GM21526 (cell line): ENCODE results near the gene SERPINA3.

ENCODE experiments used
- ATAC-seq: cut with Tn5 transposase; IDR thresholded peaks from one replicate; pipeline ENCODE4 v1.9.1; 2021; ENCODE audit warnings: moderate library complexity; ENCODE audit not compliant: unreplicated experiment, low FRiP score

SERPINA3 gene

DNA sequence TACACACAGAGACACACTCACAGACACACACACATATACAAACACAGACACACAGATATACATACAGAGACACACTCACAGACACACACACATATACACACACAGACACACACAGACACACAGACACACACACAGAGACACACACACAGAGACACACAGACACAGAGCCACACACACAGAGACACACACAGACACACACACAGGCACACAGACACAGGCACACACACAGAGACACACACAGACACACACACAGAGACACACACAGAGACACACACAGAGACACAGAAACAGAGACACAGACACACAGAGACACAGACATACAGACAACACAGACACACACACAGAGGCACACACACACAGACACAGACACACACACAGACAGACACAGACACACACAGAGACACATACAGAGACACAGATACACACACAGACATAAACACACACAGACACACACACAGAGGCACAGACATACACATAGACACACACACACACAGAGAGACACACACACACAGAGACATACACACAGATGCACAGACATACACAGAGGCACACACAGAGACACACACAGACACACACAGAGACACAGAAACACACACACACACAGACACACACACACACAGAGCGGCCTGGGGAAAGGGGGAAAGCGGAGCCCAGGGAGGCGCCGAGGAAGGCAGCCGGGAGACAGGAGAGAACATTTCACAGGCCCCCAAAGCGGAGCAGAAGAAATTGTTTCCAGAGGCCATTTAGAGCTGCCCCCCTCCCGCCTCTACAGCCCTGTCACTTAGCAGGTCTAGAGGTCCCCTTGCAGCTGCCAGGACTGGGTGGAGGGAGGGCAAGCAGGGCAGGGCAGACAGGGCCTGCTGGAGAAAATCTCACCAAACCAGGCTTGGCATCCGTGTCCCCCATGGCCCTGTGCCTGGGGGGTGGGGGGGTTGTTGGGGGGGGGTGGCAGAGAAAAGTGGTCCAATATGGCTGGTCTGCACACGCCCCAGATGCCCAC, 38.9 kb downstream of the SERPINA3 start:
- no peak for ATAC-seq

DNA sequence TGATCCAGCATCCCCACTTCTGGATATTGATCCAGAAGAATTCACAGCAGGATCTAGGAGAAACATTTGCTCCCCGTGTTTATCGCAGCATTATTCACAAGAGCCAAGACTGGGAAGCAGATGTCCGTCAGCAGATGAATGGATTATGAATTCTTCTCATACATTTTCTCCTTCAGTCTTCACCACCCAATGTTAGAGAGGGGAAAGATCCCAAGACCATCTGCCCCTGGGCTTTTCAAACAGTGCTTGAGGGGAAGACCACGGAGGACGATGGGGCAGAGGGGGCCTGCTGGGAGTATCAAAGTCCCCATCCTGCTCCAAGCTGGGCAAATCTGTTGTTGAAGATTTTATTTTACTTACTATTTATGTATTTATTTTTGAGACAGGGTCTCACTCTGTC, 41.1 kb downstream of the SERPINA3 start:
- no peak for ATAC-seq

DNA sequence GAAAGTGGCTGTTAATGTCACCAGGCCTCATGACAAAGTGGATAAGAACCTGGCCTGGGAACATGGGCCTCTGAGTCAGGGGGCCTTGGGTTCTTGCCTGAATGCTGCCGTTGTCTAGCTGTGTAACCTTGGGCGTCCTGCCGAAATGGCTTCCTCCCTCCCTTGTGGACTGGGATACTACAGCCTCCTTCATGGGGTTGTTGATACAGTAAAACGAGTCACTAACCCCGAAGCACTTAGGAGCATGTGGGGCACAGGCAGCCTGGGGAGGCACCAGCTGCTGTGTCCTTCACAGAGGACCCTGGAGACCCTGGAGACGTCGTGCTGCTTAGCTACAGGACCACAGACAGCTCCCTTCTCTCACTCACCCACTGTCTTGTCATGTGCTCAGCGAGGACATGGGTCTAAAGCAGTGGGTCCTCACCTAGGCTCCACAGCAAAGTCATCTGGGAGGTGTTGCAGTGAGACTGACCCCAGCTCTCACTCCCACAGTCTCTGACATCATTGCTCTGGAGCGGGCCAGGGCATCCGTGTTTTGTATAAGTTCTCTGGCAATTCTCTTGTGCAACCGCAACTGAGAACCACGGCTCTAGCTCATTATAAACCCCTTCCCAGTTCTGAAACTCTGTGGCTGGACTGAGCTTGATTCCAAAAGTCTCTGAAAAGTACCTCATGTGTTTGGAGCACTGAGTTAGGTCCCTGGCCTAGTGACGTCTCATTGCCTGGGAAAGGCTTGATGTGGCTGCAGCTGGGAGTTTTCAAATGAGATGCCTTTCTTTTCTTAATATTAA, 42.1 kb downstream of the SERPINA3 start:
- ATAC-seq, result no peak

DNA sequence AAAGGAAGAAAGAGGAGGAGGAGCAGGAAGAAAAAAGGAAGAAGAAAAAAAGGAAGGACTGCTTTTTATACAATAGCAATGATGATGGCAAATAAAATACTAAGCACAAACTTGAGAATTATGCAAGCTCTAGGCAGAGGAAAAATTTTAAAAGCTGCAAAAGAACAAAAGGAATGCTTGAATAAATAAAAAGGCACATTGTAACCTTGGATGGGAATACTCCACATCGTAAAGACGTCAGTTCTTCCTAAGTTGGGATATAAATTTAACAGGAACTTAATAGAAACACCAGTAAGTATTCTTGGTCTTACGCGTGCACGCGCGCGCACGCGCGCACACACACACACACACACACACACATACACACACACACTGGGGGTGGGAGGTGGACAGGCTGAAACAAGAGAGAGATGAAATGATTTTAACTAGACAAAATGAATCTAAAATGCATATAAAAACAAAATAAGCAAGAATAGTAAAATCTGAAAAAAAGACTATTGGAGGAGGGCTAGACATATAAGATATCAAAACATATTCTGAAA, 43.0 kb downstream of the SERPINA3 start:
- ATAC-seq, result no peak

DNA sequence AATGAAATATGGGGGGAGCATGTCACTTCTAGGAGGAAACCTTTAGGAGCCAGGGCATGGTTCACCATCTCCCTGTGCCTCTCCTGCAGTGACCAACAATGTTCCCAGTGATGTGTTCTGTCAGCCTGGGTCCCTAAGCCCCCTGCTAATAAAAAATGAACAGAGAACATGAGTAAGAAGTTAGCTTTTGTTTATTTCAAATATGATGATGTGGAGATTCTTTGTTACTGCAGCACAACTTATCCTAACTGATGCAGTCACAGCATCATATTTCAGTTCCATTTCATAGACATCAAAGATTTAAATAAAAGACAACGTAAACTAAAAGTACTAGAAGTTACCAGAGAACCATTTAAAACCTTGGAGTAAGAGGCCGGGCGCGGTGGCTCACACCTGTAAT, 43.9 kb downstream of the SERPINA3 start:
- no peak for ATAC-seq

DNA sequence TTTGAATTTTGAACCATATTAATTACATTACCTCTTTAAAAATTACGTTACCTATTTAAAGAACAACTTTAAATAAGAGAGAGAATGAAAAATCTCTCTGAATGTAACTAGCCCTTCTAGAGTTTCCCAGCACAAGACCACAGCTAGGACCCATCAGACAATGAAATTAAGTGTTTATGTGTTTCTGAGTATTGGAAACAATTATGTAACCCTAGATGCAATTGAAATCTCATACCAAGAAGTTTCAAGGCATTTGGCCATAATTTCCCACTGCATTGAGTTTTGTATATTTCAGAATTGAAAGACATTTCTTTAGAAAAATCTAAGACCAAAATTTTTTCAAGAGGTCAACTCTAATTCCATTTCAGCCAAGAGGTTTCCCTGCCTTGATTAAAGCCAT, 47.1 kb downstream of the SERPINA3 start:
- ATAC-seq, result no peak

DNA sequence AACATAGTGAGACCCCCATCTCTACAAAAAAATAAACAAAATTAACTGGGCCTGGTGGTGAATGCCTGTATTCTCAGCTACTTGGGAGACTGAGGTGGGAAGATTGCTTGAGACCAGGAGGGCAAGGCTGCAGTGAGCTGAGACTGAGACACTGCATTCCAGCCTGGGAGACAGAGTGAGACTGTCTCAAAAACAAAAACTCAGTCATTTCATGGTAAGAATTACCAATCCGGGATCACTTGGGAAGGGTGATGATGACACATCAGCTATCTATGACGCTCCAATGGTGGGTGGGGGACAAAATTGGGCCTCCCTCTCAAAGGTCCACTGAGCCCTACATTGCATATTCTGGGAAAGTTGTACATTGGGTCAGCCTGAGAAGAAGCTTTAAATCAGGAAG, 47.7 kb downstream of the SERPINA3 start:
- no peak for ATAC-seq

DNA sequence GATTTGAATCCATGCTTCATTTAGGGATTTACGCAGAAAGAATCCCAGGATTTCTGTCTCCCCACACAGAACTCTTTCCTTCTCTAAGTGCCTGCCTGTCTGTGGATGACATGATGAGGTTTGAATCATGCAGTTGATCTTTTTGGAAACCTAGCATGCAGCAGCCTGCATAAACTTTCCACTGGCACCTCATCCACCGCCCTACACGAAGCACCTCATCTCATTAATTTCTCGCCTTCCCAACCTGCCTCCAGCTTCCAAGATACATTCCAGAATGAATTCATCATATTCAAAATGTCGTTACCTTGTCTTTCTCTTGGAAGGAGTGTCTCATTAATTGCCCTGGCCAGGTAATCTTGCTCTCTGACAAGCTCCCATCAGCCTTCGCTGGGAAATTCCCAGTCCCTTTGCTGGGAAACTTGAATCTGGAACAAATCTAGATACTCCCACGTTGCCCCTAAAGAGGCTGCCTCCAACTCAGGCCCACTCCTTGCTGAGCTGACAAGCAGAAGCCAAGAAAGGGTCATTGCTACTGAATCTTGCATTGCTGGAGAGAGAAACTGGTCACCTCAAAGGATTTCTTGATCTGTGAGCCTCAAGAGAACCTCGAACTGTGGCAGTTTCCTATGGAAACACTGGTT, 48.2 kb downstream of the SERPINA3 start:
- no peak for ATAC-seq

DNA sequence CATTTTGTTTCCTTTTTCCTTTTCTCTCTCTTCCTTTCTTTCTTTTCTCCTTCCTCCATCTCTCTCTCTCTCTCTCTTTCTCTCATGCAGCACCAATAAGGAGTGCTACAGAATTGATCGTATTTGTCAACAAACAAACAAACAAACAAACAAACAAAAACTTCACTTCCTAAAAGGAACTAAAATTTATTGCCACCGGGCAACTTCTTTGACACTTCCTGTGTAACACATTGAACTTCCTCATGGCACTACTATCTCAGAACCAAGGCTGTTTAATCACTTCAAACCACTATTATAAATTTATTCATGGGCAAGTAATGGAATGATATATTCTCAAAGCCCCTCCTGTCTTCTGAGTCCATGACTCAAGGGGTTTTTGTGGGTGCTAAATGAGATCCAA, 51.3 kb downstream of the SERPINA3 start:
- ATAC-seq, result no peak

DNA sequence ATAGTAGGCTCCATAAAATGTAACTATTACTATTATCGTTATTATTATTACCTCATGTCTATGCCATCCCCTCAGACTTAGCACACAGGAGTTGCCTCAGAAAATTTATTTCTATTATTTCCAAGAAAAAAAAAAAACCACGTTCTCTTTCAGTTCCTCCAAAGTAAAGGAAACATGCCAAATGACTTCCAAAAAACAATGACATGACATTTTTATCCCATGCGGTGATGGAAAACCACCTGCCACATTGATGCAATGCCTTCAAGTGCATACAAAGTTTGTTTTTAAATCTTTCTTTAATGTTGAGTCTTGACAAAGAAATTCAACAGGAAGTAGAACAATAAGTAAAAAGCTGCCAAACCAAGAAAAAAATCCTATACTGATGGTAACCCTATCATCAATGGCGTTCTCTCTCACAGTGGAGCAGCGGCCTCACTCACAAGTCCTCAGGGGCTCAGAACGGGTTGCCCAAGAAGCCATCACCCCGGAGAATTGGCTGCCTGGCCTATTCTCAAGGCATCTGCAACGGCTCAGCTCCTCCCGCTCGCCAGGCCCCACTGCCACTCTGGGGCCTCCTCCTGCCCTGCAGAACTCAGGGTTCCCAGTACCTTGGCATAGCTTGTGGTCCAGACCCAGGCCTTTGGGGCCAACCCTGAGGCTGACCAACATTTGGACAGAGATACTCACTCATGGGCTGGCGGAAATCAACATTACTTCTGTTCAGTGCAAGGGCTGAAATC, 51.9 kb downstream of the SERPINA3 start:
- no peak for ATAC-seq

DNA sequence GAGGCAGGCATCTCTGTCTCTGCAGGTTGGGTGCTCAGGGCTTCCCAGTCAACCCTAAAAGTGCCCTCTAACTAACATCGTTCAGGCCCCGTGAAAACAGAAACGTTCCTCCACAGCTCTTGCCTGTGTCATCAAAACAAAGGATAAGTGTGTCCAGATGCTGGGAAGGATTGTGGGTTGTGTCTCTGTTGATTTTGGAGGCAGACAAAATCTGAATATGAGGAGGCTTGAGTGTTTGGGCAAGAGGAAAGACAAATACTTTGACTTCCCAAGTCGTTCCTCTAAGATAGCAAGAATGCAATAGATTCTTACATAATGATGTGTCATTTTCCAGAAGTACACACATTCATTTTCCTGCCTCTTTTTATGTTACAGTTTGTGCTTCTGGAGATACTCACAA, 52.9 kb downstream of the SERPINA3 start:
- no peak for ATAC-seq

DNA sequence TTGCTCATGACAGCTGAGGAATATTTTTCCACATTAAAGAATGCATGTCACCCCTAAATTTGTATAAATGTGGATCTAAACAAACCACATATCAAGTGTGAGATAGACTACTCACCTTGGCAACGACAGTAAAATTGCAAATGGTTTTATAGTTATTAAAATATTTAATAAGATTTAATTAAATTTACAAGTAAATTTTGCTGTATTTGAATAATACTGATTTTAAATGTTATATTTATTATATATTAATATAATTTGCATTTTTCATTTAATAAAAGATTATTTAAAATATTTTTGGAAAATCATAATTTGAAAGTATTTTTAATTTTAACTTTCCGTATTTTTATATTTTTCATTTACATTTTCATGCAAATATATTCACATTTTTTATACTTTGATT, 53.4 kb downstream of the SERPINA3 start:
- no peak for ATAC-seq

DNA sequence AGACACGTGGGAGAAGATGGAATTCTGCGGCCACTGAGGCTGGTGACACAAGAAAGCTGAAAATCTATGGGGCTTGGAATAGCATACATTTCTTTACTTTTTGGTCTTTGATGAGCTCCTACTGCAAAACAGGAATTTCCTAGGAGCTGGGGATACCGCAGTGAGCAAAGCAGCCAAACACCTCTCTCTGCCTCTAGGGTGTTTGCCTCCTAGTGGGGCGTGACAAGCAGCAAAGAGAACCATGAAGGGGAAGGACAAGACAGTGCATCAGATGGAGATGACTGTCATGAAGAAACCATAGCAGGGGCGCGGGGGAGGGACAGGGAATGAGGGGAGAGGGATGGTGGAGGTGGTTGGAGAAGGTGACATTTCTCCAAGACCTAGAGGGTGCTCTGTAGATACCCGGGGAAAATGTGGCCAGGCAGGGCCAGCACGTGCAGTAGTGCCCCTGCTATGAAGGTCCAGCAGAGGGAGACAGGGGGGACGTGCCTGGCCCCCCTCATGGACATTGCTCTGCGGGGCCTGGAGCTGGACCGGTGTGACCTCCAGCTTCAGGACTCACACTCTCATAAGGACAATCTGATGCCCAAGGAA, 58.6 kb downstream of the SERPINA3 start:
- ATAC-seq, result no peak

DNA sequence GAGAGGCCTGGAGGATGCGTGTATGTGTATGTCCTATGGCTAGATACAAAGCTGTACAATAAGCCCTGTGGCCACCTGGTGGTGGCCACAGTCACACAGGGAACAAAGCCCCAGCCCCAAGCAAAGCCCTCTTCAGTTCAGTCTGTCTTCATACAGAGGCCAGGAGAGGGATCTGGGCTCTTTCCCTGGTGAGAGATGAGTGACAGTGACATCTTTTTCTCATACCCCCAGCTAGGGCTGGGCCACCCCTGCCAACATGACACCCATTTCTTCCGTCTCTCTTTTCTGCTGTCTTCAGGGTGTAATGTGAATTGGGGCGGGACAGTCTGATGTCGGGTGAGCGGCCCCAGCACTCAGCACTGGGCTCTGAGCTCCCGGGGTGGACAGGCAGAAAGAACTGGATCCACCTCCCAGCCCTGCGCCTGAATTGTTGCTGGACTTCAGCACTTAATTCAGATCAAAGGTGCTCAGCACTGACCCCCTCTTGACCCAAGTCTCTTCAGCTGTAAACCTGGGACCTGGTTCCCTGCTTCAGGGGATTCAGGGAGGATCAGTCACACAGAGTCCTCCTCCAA, 59.8 kb downstream of the SERPINA3 start:
- ATAC-seq, result no peak

DNA sequence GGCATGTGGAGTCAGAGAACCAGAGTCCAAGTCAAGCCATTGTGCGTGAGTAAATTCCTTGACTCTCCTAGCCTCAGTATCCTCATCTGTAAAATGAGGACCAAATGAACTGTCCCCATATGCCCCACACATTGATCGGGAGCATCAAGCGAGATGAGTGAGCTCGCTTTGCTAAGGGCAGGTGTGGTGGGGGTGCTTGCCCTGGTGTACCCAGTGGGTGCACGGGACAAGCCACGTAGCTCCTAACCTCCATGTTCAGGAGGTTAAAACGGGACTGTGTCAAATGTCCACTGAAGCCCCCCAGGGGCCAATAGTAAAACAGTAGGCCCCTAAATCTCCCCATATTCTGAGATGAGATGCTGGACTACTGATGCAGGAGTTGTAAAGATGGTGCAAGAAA, 60.9 kb downstream of the SERPINA3 start:
- ATAC-seq, result no peak
